EH (cell line): Measurements from ENCODE around the gene SYNE1.
"Not testable (repeated sequence)": the region's sequence is repeated elsewhere in the genome, so short reads cannot be mapped to it uniquely, and the experiment has no call there.

Source experiments
- DNase-seq: peaks from one replicate; pipeline ENCODE4 v3.0.0-alpha.2; 2015; ENCODE audit warnings: low read depth

The SYNE1 gene

DNA sequence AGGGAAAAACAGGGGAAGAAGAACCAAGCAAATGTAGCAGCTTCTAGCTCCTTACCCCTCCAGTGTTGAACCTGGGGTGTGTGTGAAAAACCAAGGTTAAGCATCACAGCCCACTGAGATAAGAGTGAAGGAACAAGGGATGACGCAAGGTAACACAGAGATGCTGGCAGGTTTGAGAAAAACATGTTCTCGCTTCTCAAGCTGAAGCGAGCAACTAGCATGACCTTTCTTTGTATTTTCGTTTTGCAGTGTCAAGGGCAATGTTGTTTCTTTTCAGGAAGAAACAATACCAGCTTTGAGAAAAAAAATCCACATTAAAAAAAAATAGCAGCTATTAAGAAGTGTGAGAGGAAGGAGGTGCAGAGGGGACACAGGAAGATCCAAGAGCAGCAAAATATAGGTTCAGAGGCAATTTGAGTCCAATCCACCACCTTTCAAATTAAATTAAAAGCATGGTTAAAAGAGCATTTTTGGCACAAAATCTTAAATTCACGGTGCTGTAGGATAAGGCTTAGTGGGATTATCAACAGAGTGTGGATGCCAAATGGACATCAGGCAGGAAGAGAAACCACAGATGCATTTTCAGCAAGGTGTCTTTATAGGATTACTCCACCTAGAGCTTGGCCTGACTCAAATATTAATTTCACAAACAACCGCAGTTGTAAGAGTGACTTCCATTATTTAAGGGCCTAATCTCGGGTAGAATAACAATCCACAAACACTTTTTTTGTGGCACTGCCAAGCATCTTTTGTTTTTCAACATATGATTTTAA lies 70.9 kb downstream of the SYNE1 start:
- DNase-seq = no peak

DNA sequence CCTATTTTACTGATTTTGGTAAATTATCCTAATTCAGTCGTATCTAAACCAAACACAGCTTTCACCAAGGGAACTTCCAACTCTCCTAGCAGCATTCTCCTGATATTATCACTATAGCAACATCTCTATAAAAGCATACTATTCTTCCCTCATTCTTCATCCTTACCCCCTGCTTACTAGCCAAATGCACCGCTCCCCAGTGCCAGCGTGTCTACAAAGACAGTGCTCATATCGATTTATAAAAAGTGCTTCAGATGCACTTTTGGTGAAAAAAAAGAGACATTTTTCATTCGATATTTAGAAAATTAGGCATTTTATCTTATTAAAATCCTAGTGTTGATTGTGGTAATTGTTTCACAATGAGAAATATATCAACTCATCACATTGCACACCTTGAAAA lies 74.0 kb downstream of the SYNE1 start:
- DNase-seq = no peak

DNA sequence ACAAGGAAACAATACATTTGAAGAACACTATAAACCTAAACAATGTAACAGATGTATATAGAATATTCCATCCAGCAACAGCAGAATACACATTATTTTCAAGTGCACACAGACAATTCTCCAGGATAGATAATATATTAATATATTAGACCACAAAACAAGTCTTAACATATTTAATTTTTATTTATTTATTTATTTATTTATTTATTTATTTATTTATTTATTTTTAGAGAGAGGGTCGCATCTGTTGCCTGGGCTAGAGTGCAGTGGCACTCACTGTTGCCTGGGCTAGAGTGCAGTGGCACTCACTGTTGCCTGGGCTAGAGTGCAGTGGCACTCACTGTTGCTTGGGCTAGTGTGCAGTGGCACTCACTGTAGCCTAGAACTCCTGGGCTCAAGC lies 78.4 kb downstream of the SYNE1 start:
- DNase-seq = not testable (repeated sequence)

DNA sequence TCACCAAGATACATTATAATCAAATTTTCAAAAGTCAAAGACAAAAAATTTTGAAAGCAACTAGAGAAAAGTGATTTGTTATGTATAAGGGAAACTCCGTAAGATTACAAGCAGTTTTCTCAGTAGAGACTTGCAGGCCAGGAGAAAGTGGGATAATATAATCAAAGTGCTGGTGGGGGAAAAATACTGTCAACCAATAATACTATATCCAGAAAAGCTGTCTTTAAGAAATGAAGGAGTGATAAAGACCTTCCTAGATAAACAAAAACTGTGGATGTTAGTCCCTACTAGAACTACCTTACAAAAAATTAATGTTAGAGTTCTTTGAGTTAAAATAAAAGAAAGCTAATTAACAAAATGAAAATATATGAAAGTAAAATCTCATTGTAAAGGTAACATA lies 79.7 kb downstream of the SYNE1 start:
- DNase-seq = no peak

DNA sequence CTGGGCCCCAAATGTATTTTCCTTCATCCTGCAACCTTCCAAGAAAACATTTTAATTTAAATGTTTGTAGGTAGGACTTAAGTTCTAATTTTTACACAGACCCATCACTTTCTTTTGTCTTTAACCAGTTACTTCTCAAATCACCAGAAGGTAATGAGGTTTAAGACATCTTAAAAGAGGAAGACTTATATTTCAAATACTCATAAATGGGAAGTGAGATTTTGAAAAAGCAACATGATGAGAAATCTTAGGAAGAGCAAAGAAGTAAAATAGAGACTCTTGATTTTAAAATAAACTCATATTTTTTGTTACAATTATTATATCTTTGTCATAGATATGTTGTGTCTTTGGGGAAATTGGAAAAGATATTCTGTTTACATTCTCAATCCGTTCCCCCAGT lies 82.3 kb downstream of the SYNE1 start:
- DNase-seq = no peak

DNA sequence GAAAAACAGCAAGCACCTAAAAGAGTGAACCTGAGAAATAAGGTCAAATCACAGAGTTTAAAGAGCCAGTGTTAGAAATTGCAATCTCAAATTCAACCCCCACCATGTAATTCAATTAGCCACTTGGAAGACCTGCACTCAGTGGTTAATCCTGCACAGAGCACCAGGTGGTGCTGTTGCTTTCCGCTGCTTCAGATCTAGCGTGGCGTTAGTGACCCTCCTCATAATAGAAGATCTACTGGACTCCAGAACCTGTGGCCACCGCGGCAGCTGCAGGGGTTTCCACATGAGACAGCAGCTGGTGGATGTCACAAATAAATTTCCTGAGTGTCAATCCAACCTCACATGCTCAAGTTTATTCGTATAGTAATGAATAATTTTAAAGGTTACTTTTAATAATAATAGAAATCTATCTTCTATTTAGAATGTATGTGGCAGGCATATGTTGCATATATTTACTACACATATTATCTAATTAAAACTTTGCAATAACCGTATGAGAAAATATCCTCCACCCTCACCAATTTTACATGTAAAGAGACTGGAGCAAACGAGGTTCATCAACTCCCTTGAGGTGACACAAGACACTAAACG lies 84.4 kb downstream of the SYNE1 start:
- peak; percentile 76 for DNase-seq

DNA sequence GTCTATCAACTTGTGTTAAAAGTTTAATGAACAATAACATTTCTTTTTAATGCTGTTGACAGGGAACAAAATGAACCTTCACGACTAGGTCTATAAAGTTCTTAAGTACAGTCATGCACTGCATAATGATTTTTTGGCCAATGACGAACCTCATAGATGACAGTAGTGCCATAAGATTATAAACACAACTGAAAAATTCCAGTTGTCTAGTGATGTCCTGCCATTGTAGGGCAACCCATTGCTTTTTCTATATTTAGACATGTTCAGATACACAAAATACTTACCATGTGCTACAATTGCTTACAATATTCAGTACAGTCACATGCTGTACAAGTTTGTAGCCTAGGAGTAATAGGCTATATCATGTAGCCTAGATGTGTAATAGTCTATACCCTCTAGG lies 93.6 kb downstream of the SYNE1 start:
- DNase-seq = no peak

DNA sequence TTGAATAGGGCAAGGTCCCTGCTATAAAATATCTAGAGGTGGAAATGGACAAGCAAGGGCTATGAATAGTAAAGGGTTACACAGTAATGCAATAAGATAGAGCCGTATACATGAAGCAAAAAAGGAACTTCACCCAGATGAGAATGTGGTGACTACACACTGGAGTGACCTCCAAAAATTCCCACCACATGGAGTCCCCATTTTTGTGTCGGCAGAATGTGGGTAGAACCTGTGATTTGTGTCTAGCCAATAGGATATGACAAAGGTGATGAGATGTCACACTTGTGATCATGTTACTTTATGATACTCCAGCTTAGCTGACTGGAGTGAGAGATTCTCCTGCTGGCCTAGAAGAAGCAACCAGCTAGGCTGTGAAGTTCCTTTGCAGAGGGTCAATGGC lies 96.8 kb downstream of the SYNE1 start:
- no peak for DNase-seq

DNA sequence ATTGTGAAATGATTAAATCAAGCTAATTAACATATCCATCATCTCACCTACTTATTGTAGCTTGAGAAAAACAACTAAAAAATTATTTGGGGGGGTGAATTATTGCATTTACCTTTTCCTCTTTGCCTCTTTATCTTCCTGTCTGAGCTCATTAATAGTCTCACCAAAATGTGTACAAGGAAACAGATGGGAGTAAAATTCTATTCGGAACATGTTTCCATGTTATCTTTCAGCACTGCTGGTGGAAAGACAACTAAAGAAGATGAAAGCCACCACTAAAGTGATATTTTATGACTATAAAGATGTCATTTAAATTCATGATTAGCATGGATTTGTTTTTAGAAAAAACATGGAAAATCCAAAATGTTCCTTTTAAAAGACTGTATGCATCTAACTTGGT lies 102.6 kb downstream of the SYNE1 start:
- DNase-seq = no peak

DNA sequence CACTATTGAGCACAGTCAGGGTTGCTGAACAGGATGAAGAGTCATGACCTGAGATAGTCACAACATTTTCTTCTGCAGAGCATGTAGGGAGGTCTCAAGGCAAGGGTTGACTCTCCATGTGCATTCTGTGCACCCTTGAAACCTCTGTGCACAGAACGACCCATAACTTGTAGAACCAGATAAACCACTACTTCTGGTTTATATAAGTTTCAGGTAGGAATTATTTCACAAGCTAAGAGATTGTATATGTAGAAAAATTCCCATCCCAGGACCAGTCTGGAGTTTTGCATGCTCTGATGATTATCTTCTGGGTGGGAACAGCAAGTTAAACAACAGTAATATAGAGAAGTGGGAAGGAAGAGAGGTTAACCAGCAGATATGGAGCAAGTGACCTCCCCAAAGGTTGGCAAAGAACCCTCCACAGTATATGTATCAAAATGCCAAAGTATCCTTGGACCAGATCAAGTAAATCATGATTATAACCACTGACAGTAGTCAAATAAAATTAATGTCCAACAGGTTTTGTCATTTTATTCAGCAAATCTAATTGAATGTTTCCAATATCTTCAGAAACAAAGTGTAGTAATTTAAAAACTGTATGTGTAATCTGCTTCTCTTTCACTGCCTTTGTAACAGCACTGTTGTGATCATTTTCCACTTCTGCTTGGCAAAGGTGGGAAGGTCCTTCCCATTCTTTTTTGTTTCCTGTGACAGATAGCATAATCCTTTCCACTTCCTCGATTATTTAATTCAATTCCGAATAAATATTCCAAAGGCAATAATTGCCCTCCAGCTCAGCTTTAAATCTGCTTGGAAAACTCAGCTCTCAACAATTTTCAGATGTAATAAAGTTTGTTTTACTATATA lies 104.4 kb downstream of the SYNE1 start:
- DNase-seq = no peak

DNA sequence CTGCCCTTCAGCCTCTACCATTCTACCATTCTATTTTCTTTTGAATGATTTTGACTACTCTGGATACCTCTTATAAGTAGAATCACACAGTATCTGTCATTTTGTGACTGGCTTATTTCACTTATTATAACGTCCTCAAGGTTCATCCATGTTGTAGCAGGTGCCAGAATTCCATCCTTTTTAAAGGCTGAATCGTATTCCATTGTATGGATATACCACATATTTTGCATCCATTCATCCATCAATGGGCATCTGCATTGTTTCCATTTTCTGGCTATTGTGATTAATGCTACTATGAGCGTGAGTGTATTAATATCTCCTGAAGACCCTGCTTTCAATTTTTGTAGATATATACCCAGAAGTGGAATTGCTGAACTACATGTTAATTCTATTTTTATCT lies 105.5 kb downstream of the SYNE1 start:
- no peak for DNase-seq

DNA sequence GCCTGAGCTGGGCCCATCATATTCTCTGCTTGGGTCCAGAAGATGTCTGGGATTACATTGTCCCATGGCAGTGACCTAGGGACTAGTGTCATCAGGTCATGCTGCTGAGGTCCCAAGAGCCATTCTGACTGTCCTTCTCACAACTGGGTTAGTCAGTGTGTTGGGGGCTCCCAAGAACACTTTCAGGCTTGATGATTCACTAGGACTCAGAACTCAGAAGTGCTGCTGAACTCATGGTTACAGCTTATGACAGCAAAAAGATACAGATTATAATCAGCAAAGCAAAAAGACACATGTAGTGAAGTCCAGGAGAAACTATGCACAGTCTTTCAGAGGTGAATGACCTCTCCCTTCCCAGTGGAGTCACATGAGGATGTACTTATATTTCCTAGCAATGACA lies 107.8 kb downstream of the SYNE1 start:
- peak; percentile 67 for DNase-seq

DNA sequence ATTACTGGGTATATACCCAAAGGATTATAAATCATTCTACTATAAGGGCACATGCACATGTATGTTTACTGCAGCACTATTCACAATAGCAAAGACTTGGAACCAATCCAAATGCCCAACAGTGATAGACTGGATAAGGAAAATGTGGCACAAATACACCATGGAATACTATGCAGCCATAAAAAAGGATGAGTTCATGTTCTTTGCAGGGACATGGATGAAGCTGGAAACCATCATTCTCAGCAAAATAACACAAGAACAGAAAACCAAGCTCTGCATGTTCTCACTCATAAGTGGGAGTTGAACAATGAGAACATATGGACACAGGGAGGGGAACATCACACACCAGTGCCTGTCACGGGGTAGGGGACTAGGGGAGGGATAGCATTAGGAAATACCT lies 123.0 kb downstream of the SYNE1 start:
- not testable (repeated sequence) for DNase-seq

DNA sequence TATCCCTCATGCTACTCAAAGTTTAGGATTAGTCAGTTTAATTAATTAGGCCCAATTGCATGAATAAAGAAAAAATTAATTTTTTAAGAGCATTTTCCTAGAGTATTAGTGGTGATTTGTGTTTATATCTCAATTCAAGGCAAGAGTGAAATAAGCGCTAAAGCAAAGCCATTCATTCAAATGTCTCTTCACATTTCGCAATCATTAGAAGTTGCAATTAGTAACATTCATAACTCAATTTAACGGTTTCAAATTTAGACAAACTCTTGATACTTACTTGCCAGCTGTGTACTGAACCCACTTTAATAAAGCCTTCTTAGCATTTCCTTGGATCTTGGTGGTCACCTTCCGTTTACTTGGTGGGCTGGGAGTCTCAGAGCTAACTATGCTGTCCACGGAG lies 127.2 kb downstream of the SYNE1 start:
- DNase-seq = no peak

DNA sequence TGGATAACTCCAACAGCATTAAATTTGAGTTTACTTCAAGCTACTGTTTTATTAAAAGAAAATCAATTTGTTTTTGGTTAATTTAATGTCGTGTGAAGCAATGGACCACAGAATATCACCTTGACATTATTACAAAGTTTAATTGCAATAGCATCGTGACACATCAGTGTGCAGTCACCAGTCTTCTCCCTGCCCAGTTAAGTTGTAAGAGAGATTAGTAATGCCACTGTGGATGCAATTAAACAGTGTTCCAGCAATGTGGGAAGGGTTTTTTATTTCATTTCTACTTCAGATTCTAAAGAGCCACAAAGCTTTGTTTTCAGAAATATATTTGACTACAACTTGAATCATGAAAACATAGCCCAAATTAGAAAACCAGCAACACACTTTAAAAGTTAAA lies 128.7 kb downstream of the SYNE1 start:
- peak; percentile 8 for DNase-seq

DNA sequence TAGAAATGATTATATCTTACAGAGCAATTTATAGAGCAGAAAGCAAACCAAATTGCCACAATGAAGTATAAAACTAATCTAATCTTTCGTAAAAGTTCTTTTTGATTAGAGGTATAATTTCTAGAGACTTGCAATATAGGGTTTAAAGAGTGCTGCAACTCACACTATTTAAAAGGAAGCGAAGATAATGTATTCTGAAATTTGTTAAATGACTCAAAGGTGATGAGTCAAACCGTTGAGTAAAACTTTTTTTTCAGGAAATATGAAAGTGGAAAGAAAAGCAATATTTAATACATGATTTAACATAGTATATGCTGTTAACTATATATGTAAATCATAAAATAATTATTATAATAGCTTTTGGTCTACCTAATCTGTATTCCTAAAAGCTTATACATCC lies 133.6 kb downstream of the SYNE1 start:
- peak; percentile 15 for DNase-seq

DNA sequence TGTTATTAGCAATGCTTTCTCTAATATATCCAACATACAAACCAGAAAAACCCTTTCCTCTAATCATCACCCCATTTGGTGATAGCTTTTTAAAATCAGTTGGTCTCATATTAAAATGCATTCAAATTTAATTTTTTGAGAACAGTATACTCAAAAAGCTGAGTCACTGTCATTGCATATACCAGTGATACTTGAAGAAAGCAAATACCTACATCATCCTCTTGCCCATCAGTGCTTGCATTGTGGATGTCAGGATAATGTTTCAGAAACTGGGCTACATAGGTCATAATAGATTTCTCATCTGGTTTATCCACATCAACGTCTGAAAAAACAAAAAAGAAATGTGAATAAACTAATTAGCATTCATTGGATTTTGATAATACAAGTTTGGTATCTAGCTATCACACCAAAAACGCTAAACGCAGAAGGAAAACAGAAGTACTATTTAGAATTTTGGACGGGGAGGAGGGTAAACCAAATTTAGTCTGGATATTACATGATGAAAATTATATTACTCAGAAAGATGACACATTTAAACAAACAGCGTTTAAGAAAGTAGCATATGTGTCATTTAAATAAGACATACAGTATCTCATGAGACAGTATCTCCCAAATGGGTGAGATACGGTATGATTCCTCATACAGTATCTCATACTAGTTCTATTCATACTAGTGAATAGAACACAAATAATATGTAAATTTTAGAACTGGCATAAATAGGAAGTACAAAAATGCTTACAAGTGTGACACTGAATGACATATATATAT lies 134.6 kb downstream of the SYNE1 start:
- DNase-seq = no peak

DNA sequence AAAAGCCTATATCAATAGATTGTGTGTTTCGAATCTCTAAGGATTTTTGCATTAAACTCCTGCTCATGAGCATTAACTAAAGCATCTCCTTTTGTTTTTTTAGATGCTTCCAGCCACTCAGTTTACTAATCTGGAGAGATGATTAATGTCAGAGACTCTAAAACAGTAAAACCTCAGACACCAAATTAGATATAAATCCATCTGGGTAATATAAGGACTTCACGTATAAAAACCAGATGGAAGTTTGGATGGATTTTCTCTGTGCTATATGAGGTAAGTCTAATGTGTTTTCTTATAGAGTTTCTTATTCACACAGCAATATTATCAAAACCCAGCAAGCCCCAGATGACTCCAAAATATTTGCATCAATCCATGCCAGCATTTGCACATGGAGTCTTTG lies 137.2 kb downstream of the SYNE1 start:
- DNase-seq = peak; percentile 67

DNA sequence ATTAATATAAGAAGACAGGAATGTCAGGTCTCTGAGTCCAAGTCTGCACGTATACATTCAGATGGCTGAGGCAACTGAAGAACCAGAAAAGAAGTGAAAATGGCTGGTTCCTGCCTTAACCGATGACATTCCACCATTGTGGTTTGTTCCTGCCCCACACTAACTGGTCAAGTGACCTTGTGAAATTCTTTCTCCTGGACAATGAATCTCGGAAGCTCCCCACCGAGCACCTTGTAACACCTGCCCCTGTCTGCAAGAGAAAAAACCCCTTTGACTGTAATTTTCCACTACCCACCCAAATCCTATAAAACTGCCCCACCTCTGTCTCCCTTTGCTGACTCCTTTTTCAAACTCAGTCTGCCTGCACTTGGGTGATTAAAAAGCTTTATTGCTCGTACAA lies 140.4 kb downstream of the SYNE1 start:
- DNase-seq = no peak

DNA sequence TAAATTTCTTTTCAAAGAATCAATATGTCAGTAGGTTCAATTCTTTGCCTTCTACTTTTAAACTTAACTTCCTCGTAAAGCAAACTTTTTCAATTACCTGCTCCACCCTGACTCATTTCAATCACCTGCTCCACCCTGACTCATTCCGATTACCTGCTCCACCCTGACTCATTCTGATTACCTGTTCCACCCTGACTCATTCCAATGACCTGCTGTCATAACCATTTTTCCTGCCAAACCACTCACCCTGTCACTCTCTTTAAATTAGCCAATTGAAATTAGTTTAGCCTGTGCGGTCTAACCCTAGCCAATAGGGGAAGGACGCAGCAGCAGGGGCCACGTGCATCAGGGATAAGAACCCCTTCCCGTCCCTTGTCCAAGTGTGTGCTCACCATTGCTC lies 141.7 kb downstream of the SYNE1 start:
- not testable (repeated sequence) for DNase-seq

DNA sequence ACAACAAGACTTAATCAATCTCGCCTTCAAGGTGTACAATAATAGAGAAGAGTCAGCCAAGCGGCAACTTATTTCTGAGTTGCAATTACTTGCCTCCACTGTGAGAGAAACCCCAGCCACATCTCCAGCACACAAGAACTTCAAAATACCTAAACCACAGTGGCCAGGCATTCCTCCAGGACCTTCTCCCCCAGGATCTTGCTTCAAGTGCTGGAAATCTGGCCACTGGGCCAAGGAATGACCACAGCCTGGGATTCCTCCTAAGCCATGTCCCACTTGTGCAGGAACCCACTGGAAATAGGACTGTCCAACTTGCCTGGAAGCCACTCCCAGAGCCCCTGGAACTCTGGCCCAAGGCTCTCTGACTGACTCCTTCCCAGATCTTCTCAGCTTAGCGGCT lies 144.9 kb downstream of the SYNE1 start:
- DNase-seq = peak; percentile 66

DNA sequence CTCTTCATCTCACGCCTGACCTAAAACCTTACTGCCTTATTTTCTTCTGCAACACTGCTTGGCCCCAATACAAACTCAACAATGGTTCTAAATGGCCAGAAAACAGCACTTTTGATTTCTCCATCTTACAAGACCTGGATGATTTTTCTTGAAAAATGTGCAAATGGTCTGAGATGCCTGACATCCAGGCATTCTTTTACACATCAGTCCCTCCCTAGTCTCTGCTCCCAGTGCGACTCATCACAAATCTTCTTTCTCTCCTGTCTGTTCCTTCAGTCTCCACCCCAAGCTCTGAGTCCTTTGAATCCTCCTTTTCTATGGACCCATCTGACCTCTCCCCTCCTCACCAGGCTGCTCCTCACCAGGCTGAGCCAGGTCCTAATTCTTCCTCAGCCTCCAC lies 145.7 kb downstream of the SYNE1 start:
- peak; percentile 81 for DNase-seq
